Suprapubic skin (tissue), 3 donors: Measurements from ENCODE around the gene PLXNC1.

Experiments
- CTCF ChIP-seq, 2 donors: fragments of 200-600 bp in 1 of 2; fragments of 450-650 bp in 1 of 2; sonication (generic) in 1 of 2; IDR thresholded peaks; one replicate each; pipeline ENCODE4 v1.5.1; 2016 to 2019; ENCODE audit warnings: antibody characterized with exemption in 2 of 2, mild to moderate bottlenecking in 1 of 2, moderate library complexity in 1 of 2
- EP300 ChIP-seq: sonication (generic); formaldehyde crosslinking; IDR thresholded peaks from one replicate; pipeline ENCODE4 v1.6.1; 2017; ENCODE audit warnings: antibody characterized with exemption

DNA sequence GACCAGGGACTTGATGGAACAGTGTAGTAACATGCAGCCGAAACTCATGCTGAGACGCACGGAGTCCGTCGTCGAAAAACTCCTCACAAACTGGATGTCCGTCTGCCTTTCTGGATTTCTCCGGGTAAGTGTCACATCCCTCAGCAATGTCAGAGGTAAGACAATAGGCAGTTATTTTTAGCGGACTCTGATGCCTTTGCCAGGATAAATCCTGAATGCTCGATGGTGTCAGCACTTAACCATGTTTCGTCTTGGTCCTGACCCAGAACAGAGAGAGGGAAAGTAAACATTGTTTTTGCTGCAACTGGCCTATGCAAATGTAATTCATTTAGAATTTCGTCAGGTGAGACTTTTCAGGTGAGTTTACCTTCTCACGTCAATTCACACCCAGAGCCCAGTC, 112.3 kb downstream of the PLXNC1 start:
- TF ChIP-seq EP300, result no peak
- TF ChIP-seq CTCF (IDR thresholded peaks at IDR 0.05), result no peak
